NOMO-1 (cell line): ENCODE measurements around the gene TRIM47.
A peak's percentile ranks its signal among the peaks of the same experiment; 100 is the strongest.
"Not testable (repeated sequence)": the region's sequence is repeated elsewhere in the genome, so short reads cannot be mapped to it uniquely, and the experiment has no call there.

Experiments used
- DNase-seq, 2 experiments: peaks; one replicate each; lab custom pipeline; 2025; ENCODE audit not compliant: unreplicated experiment in 2 of 2; lab: John Stamatoyannopoulos, UW

The TRIM47 gene

GRCh38 chr17:75892556-75893224 is 14.3 kb upstream of the TRIM47 start:
- DNase-seq: no peak

- no peak for DNase-seq
Observed at GRCh38 chr17:75891605-75892555, 13.5 kb upstream of the TRIM47 start.

- DNase-seq: no peak
Observed at GRCh38 chr17:75891022-75891604, 12.7 kb upstream of the TRIM47 start.

- no peak for DNase-seq
Observed at GRCh38 chr17:75889454-75889853, 11.1 kb upstream of the TRIM47 start.

- DNase-seq: no peak
Observed at GRCh38 chr17:75888484-75888883, 10.1 kb upstream of the TRIM47 start.

- DNase-seq: not testable (repeated sequence)
Observed at GRCh38 chr17:75885860-75886259, 7.5 kb upstream of the TRIM47 start.

- DNase-seq: no peak
Observed at GRCh38 chr17:75885431-75885830, 7.0 kb upstream of the TRIM47 start.

GRCh38 chr17:75881678-75882454 is 3.5 kb upstream of the TRIM47 start:
- no peak for DNase-seq

- no peak for DNase-seq
Observed at GRCh38 chr17:75880266-75880665, 1.9 kb upstream of the TRIM47 start.

- peak; percentile 63 to 81 for DNase-seq
Observed at GRCh38 chr17:75877752-75878173, 618 bp downstream of the TRIM47 start.

- no peak for DNase-seq
Observed at GRCh38 chr17:75876938-75877751, 1.2 kb downstream of the TRIM47 start.

- no peak for DNase-seq
Observed at GRCh38 chr17:75876190-75876937, 2.0 kb downstream of the TRIM47 start.

- no peak for DNase-seq
Observed at GRCh38 chr17:75875940-75876189, 2.5 kb downstream of the TRIM47 start.

GRCh38 chr17:75875182-75875939 is 3.0 kb downstream of the TRIM47 start:
- DNase-seq: no peak

- DNase-seq: no peak
Observed at GRCh38 chr17:75874323-75875181, 3.8 kb downstream of the TRIM47 start.

- no peak for DNase-seq
Observed at GRCh38 chr17:75873587-75874322, 4.6 kb downstream of the TRIM47 start.
